Measurements from ENCODE around the gene FGFR2. TPM values are rescaled to one million over a fixed set of nuclear protein-coding genes. Genes with fewer than 3 reads are reported as not detected.
A peak's percentile ranks its signal among the peaks of the same experiment; 100 is the strongest.

FGFR2 gene
- total RNA-seq, 1 experiment from 2014 or later: 135 TPM

GRCh38 chr10:121485436-121486139 lies 112.7 kb downstream of the FGFR2 start:
- no peaks in the 10 kb centered on the region for H3K4me1 ChIP-seq (ENCODE audit: insufficient read depth, low read length)
- no peak overlapping the region for H3K56ac ChIP-seq (ENCODE audit: insufficient read length, low read depth, low read length)
- H3K4ac ChIP-seq (ENCODE audit: low read depth, low read length): no peak overlapping the region
- no peak overlapping the region for H2AFZ ChIP-seq (ENCODE audit: low read length)
- H2BK5ac ChIP-seq (ENCODE audit: insufficient read length, low read length): no peak overlapping the region
- 0 out of 2 replicates have a peak, but pooled peaks cover 1% of the 10 kb centered on the region for H3K79me2 ChIP-seq (ENCODE audit: insufficient read depth, low read length)
- no peak overlapping the region for H3K14ac ChIP-seq (ENCODE audit: insufficient read depth, low read length)
- no peak overlapping the region for H4K5ac ChIP-seq (ENCODE audit: insufficient read length, low read depth, low read length)
- no peak for DNase-seq
- no peak overlapping the region for H3K4me2 ChIP-seq (ENCODE audit: insufficient read depth, insufficient read length, low read length)
- H3K9me3 ChIP-seq (ENCODE audit: control insufficient read depth, low read depth, low read length): no peaks in the 10 kb centered on the region
- WGBS (ENCODE audit: extremely low coverage, insufficient read length, low lambda C conversion rate): no CpG with 5 or more reads among the region's 12 CpGs
- Mint-ChIP-seq H3K4me1 (peaks cover 0 to 3% of the 10 kb centered on the region in 2 experiments; a peak in 1 of 4 replicates), H3K9me3 (no peaks in the 10 kb centered on the region), H3K27ac (peak overlapping the region; percentile 37 to 91 (median 55)), H3K36me3 (ENCODE audit: insufficient read depth in 1 of 3, low read depth in 3 of 3) (peaks cover 65 to 96% (median 96%) of the 10 kb centered on the region in 3 experiments; a peak in 6 of 7 replicates), H3K27me3 (ENCODE audit: low read depth) (no peaks in the 10 kb centered on the region), H3K4me3 (no peak overlapping the region)
- H4K20me1 ChIP-seq (ENCODE audit: control insufficient read depth, insufficient read depth, insufficient read length): no peaks in the 10 kb centered on the region
- H3K79me1 ChIP-seq (ENCODE audit: insufficient read depth, low read depth, low read length, poor library complexity, severe bottlenecking): no peaks in the 10 kb centered on the region
- H3T11ph ChIP-seq (ENCODE audit: low read length): no peak overlapping the region
- H2BK120ac ChIP-seq (ENCODE audit: low read depth, low read length, poor library complexity, severe bottlenecking): no peak overlapping the region
- no peak overlapping the region for H3K23ac ChIP-seq (ENCODE audit: insufficient read length, low read depth, low read length)
- H3K18ac ChIP-seq (ENCODE audit: insufficient read length, low read depth, low read length): no peak overlapping the region
- no peak overlapping the region for H2AK5ac ChIP-seq (ENCODE audit: insufficient read length, low read length)
- no peak overlapping the region for H2BK15ac ChIP-seq (ENCODE audit: low read depth, low read length)
- no peak overlapping the region for H2BK20ac ChIP-seq (ENCODE audit: low read depth, low read length, poor library complexity, severe bottlenecking)
- no peak overlapping the region for H3K27ac ChIP-seq (ENCODE audit: insufficient read length, low read depth, low read length)
- no peak for TF ChIP-seq CTCF (conservative IDR thresholded peaks at IDR 0.05)
- no peaks in the 10 kb centered on the region for H3K23me2 ChIP-seq (ENCODE audit: insufficient read length, low read depth, low read length, poor library complexity, severe bottlenecking)
- H3K27me3 ChIP-seq (ENCODE audit: insufficient read depth, low read length): no peaks in the 10 kb centered on the region
- no peak overlapping the region for H3K9ac ChIP-seq (ENCODE audit: extremely low read depth, insufficient read length, low read length)
- H4K91ac ChIP-seq (ENCODE audit: insufficient read length, low read depth, low read length): no peak overlapping the region
- H4K8ac ChIP-seq (replicated peaks; ENCODE audit: insufficient read length, low read depth, low read length): no peak overlapping the region
- H2BK12ac ChIP-seq (ENCODE audit: insufficient read length, low read depth, low read length): no peak overlapping the region

Data from H9 (cell line).